Astrocyte (in vitro differentiated cells and primary cell): Measurements from ENCODE around the gene NT5C1A. TPM values are rescaled to one million over a fixed set of nuclear protein-coding genes. Genes with fewer than 3 reads are reported as not detected.
A peak's percentile ranks its signal among the peaks of the same experiment; 100 is the strongest.

ENCODE experiments used
- DNase-seq: peaks from one replicate; pipeline ENCODE4 v3.0.0-alpha.2; 2010; ENCODE audit warnings: low read depth
- FAIRE-seq: peaks from 2 replicates; lab custom pipeline; 2011; peaks lifted over from hg19 to GRCh38; lab: Jason Lieb, UNC
- H2AFZ ChIP-seq: 2 replicates; pipeline ENCODE4 v1.6.0; 2012; ENCODE audit warnings: low read depth, low read length, inconsistent platforms
- H3K27ac ChIP-seq: 2 replicates; pipeline ENCODE4 v1.5.1; 2011; ENCODE audit warnings: low read depth, low read length, inconsistent platforms
- H3K27me3 ChIP-seq: 2 replicates; pipeline ENCODE4 v1.6.0; 2011; ENCODE audit warnings: low read length, inconsistent platforms; ENCODE audit not compliant: insufficient read depth
- H3K36me3 ChIP-seq: 2 replicates; pipeline ENCODE4 v1.5.1; 2011; ENCODE audit warnings: low read length, inconsistent platforms; ENCODE audit not compliant: insufficient read depth
- H3K4me1 ChIP-seq: 2 replicates; pipeline ENCODE4 v1.5.1; 2011; ENCODE audit warnings: low read length, inconsistent platforms; ENCODE audit not compliant: insufficient read depth
- H3K4me2 ChIP-seq: 2 replicates; pipeline ENCODE4 v1.6.0; 2012; ENCODE audit warnings: low read length, inconsistent platforms
- H3K4me3 ChIP-seq: 2 replicates; pipeline ENCODE4 v1.5.1; 2011; ENCODE audit warnings: low read depth, mild to moderate bottlenecking, low read length, inconsistent platforms; ENCODE audit not compliant: insufficient read depth
- H3K79me2 ChIP-seq: 2 replicates; pipeline ENCODE4 v1.6.0; 2012; ENCODE audit warnings: mild to moderate bottlenecking, low read length, inconsistent platforms; ENCODE audit not compliant: insufficient read depth
- H3K9ac ChIP-seq: 2 replicates; pipeline ENCODE4 v1.6.0; 2012; ENCODE audit warnings: mild to moderate bottlenecking, low read length, inconsistent platforms
- H3K9me3 ChIP-seq: 2 replicates; pipeline ENCODE4 v1.5.1; 2012; ENCODE audit warnings: low read depth, mild to moderate bottlenecking, low read length, inconsistent platforms; ENCODE audit not compliant: insufficient read depth
- H4K20me1 ChIP-seq: 2 replicates; pipeline ENCODE4 v1.6.0; 2012; ENCODE audit warnings: low read length, inconsistent platforms; ENCODE audit not compliant: insufficient read depth
- H3K27ac Mint-ChIP-seq: one replicate; pipeline ENCODE4 v1.8.0; 2021; ENCODE audit warnings: mild to moderate bottlenecking, mixed read lengths; ENCODE audit not compliant: unreplicated experiment
- H3K27me3 Mint-ChIP-seq: one replicate; pipeline ENCODE4 v1.8.0; 2021; ENCODE audit warnings: low read depth, mixed read lengths; ENCODE audit not compliant: unreplicated experiment
- H3K36me3 Mint-ChIP-seq: one replicate; pipeline ENCODE4 v1.8.0; 2021; ENCODE audit warnings: low read depth, mixed read lengths; ENCODE audit not compliant: unreplicated experiment
- H3K4me1 Mint-ChIP-seq: one replicate; pipeline ENCODE4 v1.8.0; 2021; ENCODE audit warnings: low read depth, mixed read lengths; ENCODE audit not compliant: unreplicated experiment
- H3K4me3 Mint-ChIP-seq: one replicate; pipeline ENCODE4 v1.8.0; 2021; ENCODE audit warnings: mild to moderate bottlenecking, moderate library complexity, mixed read lengths; ENCODE audit not compliant: unreplicated experiment
- H3K9me3 Mint-ChIP-seq: one replicate; pipeline ENCODE4 v1.8.0; 2021; ENCODE audit warnings: mild to moderate bottlenecking, mixed read lengths; ENCODE audit not compliant: unreplicated experiment
- CTCF ChIP-seq: IDR thresholded peaks from 2 replicates; pipeline ENCODE4 v1.5.1; 2011; ENCODE audit warnings: low read depth, mild to moderate bottlenecking, inconsistent platforms, low read length, moderate library complexity; ENCODE audit not compliant: insufficient read depth
- EZH2 ChIP-seq: IDR thresholded peaks from 2 replicates; pipeline ENCODE4 v1.6.1; 2012; ENCODE audit warnings: mild to moderate bottlenecking, low read length, inconsistent platforms; ENCODE audit not compliant: insufficient read depth
- total RNA-seq: library from RNA; stranded (reverse); gene quantifications from 2 replicates; pipeline ENCODE4 v1.2.1, GENCODE V29; 2021

NT5C1A gene
- total RNA-seq, 1 donor from 2014 or later = 0.20 TPM

GRCh38 chr1:39633422-39633821 is 38.5 kb downstream of the NT5C1A start:
- H3K9me3 ChIP-seq = no peaks in the 10 kb centered on the region
- H4K20me1 ChIP-seq = peaks cover 4% of the 10 kb centered on the region
- no peak overlapping the region for H3K4me3 Mint-ChIP-seq
- H3K36me3 Mint-ChIP-seq = peaks cover 20% of the 10 kb centered on the region
- H3K36me3 ChIP-seq = no peaks in the 10 kb centered on the region
- H3K79me2 ChIP-seq = no peaks in the 10 kb centered on the region
- no peak overlapping the region for H3K4me3 ChIP-seq
- TF ChIP-seq EZH2 (no peak), CTCF (no peak)
- H3K27ac ChIP-seq = no peak overlapping the region
- H2AFZ ChIP-seq = no peak overlapping the region
- FAIRE-seq = no peak
- no peaks in the 10 kb centered on the region for H3K4me1 Mint-ChIP-seq
- peak overlapping the region; percentile 65 for H3K4me2 ChIP-seq
- H3K9ac ChIP-seq = no peak overlapping the region
- H3K27me3 Mint-ChIP-seq = peaks cover 73% of the 10 kb centered on the region
- peak overlapping the region; percentile 15 for H3K27ac Mint-ChIP-seq
- peaks cover 4% of the 10 kb centered on the region for H3K4me1 ChIP-seq
- H3K9me3 Mint-ChIP-seq = peaks cover 2% of the 10 kb centered on the region
- peaks cover 64% of the 10 kb centered on the region for H3K27me3 ChIP-seq
- no peak for DNase-seq

- H3K27me3 Mint-ChIP-seq = peaks cover 67% of the 10 kb centered on the region
- Histone ChIP-seq H3K36me3 (no peaks in the 10 kb centered on the region), H3K79me2 (no peaks in the 10 kb centered on the region), H3K27ac (no peak overlapping the region), H3K4me3 (no peak overlapping the region), H4K20me1 (peaks cover 4% of the 10 kb centered on the region), H3K27me3 (peaks cover 63% of the 10 kb centered on the region), H2AFZ (peak overlapping the region; percentile 45), H3K9me3 (no peaks in the 10 kb centered on the region), H3K9ac (no peak overlapping the region), H3K4me1 (peaks cover 4% of the 10 kb centered on the region), H3K4me2 (peak overlapping the region; percentile 65)
- no peaks in the 10 kb centered on the region for H3K4me1 Mint-ChIP-seq
- peaks cover 2% of the 10 kb centered on the region for H3K9me3 Mint-ChIP-seq
- H3K27ac Mint-ChIP-seq = no peak overlapping the region
- H3K4me3 Mint-ChIP-seq = no peak overlapping the region
- TF ChIP-seq EZH2 = peak; percentile 63
- TF ChIP-seq CTCF = no peak
- FAIRE-seq (no peak), DNase-seq (peak; percentile 33)
- peaks cover 20% of the 10 kb centered on the region for H3K36me3 Mint-ChIP-seq
Observed at GRCh38 chr1:39632682-39633417, 39.1 kb downstream of the NT5C1A start.

- Histone ChIP-seq H3K27me3 (peaks cover 64% of the 10 kb centered on the region), H3K4me1 (peaks cover 4% of the 10 kb centered on the region), H3K9ac (no peak overlapping the region), H3K9me3 (no peaks in the 10 kb centered on the region), H4K20me1 (peaks cover 4% of the 10 kb centered on the region), H2AFZ (no peak overlapping the region), H3K79me2 (no peaks in the 10 kb centered on the region), H3K27ac (no peak overlapping the region), H3K4me3 (no peak overlapping the region), H3K4me2 (no peak overlapping the region), H3K36me3 (no peaks in the 10 kb centered on the region)
- H3K36me3 Mint-ChIP-seq = peaks cover 21% of the 10 kb centered on the region
- H3K27ac Mint-ChIP-seq = no peak overlapping the region
- FAIRE-seq (no peak), DNase-seq (no peak)
- H3K4me3 Mint-ChIP-seq = no peak overlapping the region
- H3K27me3 Mint-ChIP-seq = peaks cover 65% of the 10 kb centered on the region
- TF ChIP-seq EZH2 (no peak), CTCF (no peak)
- H3K4me1 Mint-ChIP-seq = no peaks in the 10 kb centered on the region
- peaks cover 2% of the 10 kb centered on the region for H3K9me3 Mint-ChIP-seq
Observed at GRCh38 chr1:39632323-39632681, 39.6 kb downstream of the NT5C1A start.
